ENCODE data around the gene CCNG2. TPM values are rescaled to one million over a fixed set of nuclear protein-coding genes. Genes with fewer than 3 reads are reported as not detected.

The CCNG2 gene
- total RNA-seq, 1 donor from 2014 or later: 27.8 TPM

DNA sequence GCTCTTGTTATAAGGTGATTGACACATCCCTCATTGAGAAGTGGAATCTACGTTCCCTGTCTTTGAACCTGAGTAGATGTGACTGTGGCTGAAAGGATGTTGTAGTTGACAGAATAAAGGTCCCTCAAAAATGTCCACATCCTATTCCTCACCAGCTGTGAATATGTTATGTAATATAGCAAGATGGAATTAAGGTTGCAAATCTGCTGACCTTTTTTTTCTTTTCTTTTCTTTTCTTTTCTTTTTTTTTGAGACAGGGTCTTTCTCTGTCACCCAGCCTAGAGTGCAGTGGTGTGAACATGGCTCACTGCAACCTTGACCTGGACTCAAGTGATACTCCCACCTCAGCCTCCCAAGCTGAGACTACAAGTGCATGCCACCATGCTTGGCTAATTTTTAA is 7.2 kb upstream of the CCNG2 start:
- Histone ChIP-seq H3K27ac (no peak overlapping the region), H3K4me3 (no peak overlapping the region), H3K27me3 (no peaks in the 10 kb centered on the region), H3K4me1 (no peaks in the 10 kb centered on the region), H3K9me3 (no peaks in the 10 kb centered on the region), H3K36me3 (no peaks in the 10 kb centered on the region)
- DNase-seq (ENCODE audit: low spot score in 2 of 2): no peak
- intact Hi-C loops (cut with DNase I): no loop called here
- TF ChIP-seq, protein P1, sequence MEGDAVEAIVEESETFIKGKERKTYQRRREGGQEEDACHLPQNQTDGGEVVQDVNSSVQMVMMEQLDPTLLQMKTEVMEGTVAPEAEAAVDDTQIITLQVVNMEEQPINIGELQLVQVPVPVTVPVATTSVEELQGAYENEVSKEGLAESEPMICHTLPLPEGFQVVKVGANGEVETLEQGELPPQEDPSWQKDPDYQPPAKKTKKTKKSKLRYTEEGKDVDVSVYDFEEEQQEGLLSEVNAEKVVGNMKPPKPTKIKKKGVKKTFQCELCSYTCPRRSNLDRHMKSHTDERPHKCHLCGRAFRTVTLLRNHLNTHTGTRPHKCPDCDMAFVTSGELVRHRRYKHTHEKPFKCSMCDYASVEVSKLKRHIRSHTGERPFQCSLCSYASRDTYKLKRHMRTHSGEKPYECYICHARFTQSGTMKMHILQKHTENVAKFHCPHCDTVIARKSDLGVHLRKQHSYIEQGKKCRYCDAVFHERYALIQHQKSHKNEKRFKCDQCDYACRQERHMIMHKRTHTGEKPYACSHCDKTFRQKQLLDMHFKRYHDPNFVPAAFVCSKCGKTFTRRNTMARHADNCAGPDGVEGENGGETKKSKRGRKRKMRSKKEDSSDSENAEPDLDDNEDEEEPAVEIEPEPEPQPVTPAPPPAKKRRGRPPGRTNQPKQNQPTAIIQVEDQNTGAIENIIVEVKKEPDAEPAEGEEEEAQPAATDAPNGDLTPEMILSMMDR (IDR thresholded peaks at IDR 0.05): no peak

DNA sequence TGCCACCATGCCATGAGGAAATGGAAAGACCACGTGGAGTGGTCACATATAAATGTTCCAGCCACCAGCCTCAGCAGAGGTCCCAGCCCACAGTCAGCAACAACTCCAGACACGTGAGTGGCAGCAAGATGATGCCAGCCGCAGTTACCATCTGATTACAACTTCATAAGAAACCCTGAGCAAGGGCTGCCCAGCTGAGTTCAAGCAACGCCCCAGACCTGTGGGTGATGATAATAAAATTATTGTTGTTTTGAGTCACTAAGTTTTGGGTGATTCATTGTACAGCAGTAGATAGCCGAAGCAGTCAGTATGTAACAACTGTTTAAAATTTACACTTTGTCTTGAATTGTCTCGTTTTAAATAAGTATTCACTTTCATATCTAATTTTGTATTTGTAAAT is 5.8 kb upstream of the CCNG2 start:
- DNase-seq (ENCODE audit: low spot score in 2 of 2): no peak
- H3K9me3 ChIP-seq: no peaks in the 10 kb centered on the region
- no peaks in the 10 kb centered on the region for H3K4me1 ChIP-seq
- no peaks in the 10 kb centered on the region for H3K27me3 ChIP-seq
- TF ChIP-seq, protein P1 (IDR thresholded peaks at IDR 0.05): no peak
- H3K36me3 ChIP-seq: no peaks in the 10 kb centered on the region
- no peak overlapping the region for H3K27ac ChIP-seq
- intact Hi-C loops (cut with DNase I): no loop called here
- H3K4me3 ChIP-seq: no peak overlapping the region

DNA sequence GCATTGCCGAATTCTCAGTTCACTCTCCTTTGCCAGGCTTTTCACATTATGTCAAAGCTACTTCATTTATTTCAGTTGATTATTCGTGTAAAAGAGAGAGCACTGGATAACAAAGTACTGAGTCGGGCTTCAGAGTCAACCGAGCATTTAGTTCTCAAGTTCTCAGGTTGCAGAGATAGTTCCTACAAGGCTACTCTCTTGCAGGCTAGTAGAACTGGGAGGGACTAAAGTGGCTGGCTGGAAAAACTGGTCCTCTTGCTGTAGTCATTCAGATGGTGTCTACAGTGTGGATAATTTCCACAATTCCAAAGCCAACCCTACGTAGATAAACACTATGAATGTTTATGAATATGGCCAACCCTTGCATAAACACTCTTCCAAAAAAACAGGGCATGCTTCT is 4.6 kb upstream of the CCNG2 start:
- Histone ChIP-seq H3K27ac (no peak overlapping the region), H3K27me3 (no peaks in the 10 kb centered on the region), H3K36me3 (no peaks in the 10 kb centered on the region), H3K4me3 (no peak overlapping the region), H3K4me1 (no peaks in the 10 kb centered on the region), H3K9me3 (no peaks in the 10 kb centered on the region)
- TF ChIP-seq, protein P1 (IDR thresholded peaks at IDR 0.05): no peak
- intact Hi-C loops (cut with DNase I): no loop called here
- no peak for DNase-seq (ENCODE audit: low spot score in 2 of 2)

DNA sequence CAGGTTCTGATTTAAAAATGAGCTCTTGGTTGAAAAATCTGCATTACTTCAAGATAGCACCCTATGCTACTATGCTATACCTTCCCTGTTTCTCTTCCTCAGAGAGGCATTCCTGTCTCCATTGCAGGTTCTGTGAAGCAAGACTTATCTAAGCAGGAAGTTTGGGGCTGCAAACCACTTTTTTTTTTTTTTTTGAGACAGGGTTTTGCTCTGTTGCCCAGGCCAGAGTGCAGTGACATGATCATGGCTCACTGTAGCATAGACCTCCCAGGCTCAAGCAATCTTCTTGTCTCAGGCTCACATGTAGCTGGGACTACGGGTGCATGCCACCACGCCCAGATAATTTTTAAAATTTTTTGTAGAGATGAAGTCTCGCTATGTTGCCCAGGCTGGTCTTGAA is 4.0 kb upstream of the CCNG2 start:
- Histone ChIP-seq H3K27me3 (no peaks in the 10 kb centered on the region), H3K4me1 (no peaks in the 10 kb centered on the region), H3K27ac (no peak overlapping the region), H3K4me3 (no peak overlapping the region), H3K9me3 (no peaks in the 10 kb centered on the region), H3K36me3 (no peaks in the 10 kb centered on the region)
- no peak for DNase-seq (ENCODE audit: low spot score in 2 of 2)
- intact Hi-C loops (cut with DNase I): no loop called here
- TF ChIP-seq, protein P1 (IDR thresholded peaks at IDR 0.05): no peak

DNA sequence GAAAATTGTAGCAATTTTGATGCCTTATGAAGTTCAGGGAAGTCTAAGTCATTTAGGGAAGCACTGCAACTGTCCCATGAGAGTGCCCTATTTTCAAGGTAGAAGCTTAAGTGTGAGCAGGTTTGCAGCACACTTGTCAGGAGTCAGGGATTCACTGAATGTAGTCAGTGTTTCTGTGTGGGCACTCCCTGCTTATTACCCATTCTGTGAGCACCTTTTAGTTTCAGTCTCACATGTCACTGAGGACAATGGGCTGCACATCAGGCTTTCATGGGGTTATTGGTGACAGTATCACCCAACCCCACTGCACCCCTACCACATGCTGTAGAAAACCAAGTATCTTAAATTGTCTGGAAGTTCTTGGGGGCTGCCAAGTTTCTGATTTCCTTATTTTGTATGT is 2.9 kb upstream of the CCNG2 start:
- Histone ChIP-seq H3K36me3 (no peaks in the 10 kb centered on the region), H3K9me3 (no peaks in the 10 kb centered on the region), H3K27ac (no peak overlapping the region), H3K4me1 (peaks cover 0 to 4% of the 10 kb centered on the region in 2 donors), H3K4me3 (no peak overlapping the region), H3K27me3 (no peaks in the 10 kb centered on the region)
- intact Hi-C loops (cut with DNase I): no loop called here
- TF ChIP-seq, protein P1 (IDR thresholded peaks at IDR 0.05): no peak
- no peak for DNase-seq (ENCODE audit: low spot score in 2 of 2)

Data from ascending aorta (tissue), 2 donors.